SK-N-DZ (cell line): Measurements from ENCODE around the gene CD44.

ENCODE experiments used
- DNase-seq: peaks from one replicate; pipeline ENCODE4 v3.0.0-alpha.2; 2015; ENCODE audit warnings: low spot score

CD44 gene

DNA sequence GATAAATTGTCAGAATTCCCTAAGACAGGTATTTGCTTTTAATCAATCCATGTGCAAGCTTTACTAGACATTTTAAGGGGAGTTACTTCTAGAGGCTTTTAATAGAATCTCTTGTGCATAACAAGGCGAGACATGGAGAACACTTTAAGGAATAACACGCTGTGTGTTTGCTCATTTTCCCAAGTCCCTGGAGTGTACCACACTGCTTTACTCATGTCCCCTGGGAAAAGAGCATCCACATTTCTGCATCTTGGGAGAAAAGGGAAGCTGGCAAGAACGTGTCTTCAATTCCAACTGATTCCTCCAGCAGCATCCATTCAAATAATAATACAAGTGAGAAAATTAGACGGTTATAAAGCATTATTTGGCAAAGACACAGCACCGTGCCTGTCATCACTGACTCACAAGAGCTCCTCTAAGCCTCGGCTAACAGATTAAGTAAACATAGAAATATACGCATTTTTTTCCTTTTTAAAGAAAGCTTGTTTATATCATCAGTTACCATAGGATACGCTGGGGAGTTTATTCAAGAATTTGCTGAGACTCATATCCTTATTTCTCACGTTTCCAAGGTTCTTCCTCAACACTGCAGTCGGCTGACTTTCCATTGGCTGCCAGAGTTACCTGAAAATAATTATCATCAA lies 121.5 kb downstream of the CD44 start:
- DNase-seq = no peak

DNA sequence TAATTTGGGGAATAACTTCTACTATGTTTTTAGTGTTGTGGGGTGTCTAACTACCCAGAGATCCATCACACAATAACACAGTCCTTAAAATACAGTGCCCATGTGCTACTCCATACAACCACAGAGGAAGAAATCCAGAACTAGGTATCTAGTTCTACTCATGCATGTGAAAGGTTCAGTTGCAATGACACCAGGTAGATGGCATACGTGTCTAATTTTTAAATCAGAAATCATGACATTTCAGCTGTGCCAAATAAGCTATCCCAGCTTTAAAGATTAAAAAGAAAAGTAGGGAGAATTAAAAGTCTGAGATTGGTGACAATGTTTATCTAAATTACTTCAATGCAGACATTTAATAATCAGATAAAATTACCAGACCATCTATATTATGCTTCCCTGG lies 122.2 kb downstream of the CD44 start:
- no peak for DNase-seq

DNA sequence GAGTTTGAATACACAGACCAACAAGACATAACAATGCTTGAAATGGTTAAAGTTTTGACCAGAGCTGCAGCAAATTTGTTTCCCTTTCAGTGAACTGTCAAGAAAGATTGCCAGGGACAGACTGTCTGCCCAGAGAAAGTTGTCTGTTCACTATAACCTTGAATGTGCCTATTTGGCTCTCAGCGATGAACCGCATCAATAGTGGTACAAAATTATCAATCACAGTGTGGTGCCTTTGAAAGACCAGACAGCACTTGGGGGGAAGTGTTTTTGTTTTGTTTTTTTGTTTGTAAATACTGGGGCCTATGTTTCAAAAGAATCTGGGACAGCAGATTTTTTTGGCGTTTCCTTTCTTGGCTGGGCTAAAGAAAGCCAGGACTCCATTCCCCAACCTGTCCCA lies 123.1 kb downstream of the CD44 start:
- DNase-seq = no peak

DNA sequence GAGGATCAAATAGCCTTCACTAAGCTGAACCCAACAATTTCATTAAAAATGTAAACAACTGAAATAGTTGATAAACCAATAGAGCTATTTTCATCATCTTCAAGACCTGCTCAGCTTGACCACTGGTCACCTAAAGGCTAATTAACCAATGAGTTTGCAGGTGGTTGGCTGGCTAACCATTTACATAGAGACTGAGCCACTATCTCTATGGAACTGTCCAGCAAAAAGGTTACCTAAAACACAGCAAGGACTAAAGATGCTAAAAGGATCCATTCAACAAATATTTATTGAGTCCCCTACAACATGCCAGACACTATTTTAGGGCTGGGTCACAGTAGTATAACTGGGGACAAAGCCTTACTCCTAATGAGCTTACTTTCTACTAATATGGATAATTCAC lies 123.8 kb downstream of the CD44 start:
- no peak for DNase-seq

DNA sequence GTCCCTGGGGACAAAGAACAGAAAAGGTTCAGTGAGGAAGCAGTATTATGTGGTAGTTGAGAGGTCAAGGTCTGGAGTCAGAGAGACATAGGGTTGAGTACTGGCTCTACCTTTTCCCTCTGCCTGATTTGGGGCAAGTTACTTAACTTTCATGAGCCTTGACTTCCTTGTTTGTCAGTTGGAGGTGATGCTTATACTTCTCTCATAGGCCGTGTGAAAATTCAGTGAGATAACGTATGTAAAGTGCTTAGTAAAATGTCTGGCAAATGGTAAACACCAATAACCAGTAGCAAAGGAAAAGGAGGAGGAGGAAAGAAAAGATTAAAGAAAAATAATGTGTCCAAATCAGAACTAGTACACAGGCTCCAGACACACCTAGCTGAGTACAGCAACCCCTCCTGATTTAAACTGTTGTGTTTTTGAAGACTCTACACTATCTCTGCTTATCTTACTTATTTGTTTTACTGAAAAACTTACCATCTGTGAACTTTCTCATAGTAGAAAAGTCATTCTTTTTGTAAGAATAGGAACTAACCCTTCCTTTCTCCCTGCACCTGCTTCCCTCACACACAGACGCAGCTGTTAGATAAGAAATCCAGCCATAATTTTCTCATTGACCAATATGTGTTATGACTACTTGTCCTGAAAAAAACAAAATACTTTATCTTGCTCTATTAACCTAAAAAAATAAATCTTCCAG lies 126.9 kb downstream of the CD44 start:
- no peak for DNase-seq

DNA sequence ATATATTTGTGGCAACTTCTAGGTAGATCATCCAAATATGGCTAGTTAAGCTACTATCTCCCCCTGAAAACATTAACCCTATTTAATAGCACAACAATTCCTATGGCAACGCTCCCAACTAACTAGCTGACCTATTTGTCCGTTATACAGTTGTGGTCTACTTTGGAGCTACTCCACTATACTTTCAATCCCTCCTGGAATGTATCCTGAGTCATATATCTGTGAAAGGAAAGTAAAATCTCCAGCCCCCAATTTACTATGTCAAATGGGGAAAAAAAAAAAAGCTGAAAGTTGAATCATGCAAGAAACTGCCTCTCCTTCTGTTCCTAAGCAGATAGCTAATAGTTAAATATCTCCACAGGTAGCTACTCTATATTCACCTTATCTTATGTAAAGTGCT lies 128.5 kb downstream of the CD44 start:
- DNase-seq = no peak

DNA sequence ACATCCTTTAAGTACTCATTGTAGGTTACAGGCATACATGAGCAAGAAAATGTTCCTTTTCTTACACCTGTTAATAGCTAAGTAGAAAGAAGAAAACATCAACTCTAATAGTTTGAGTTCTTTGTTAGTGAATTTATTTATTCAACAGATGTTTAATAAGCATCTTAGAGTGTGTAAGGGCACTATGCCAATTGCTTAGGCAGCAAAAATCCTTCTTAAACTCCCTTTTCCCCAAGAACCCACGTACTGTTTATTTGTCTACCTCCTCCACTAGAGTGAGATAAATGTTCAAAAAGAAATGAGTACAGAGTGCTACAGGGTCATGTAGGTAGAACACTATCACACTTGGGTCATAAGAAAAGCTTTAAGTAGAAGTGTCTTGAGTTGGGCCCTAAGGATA lies 131.4 kb downstream of the CD44 start:
- no peak for DNase-seq

DNA sequence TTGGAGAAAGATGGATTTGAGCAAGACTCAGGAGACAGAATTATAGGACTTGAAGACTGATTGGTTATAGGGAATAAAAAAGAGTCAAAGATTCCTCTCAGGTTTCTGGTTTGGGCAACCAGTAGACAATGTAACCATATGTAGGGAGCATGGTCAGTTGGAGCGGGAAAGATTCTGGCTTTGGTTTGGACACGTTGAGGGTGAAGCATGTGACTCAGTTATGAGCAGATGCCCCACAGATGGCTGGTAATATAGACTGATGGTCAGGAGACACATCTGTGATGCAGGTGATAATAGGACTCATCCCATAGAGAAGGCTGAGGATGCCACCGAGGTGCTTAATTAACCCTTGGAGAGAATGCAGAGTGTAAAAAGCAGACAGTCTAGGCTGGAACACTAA lies 132.1 kb downstream of the CD44 start:
- no peak for DNase-seq

DNA sequence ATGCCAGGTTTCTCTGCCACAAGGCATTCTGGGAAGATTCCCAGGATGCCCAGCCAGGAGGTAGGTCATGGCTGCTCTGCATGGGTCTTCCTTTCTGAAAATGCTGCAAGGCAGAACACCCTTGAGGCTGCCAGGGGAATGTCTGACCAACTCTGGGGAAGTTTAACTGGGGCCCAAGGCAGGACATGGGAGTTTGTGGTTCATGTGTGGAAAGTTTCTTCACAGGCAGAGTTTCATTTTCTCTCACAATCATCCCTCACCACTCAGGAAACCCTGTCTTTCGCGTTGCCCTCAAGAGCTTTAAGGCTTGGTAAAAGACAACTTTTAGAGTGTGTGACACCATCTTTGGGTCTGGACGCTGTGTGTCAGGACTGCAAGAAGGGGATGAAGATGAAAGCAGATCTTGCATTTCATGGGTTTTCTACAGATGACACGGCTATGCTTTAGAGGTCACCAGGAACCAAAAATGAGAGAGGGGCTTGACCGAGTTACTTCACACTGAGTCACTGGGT lies 133.5 kb downstream of the CD44 start:
- no peak for DNase-seq

DNA sequence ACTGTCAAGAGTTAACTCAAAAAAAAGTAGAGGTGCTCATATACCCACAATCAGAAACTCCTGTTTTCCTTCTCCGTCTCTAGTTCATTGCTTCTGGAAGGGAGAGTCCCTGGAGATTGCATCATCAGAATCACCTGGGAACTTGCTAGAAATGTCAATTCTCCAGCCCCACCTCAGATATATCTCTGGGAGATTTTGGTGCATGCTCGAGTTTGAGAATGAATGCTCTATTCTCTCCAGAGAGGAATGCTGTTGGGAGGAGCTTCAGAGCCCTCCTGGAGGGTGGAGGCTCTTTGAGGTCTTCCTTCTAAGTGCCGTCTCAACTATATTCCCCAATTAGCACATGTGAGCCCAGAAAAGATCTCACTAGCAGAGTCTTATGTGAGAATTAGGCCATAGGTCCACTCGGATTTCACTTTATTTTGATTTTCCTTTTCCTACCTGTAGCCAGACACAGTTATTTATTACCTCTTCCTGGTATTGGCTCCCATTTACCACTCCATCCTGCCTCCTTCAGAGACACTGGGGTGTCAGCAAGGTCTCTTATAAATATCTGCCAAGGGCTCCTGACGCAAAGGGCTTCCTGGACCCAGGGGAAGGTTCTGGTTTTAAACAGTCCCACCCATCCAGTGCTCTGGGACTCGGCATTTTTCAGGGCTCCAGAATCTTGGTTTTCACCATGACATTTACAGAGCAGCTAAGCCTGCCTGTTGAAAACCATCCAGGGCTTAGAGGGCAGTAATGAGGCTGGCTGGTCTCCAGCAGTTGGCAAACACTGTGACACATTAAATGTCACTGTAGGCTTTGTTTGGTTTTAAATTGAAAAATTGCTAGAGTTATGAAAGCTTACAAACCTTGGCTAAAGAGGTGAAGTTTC lies 136.2 kb downstream of the CD44 start:
- DNase-seq = no peak

DNA sequence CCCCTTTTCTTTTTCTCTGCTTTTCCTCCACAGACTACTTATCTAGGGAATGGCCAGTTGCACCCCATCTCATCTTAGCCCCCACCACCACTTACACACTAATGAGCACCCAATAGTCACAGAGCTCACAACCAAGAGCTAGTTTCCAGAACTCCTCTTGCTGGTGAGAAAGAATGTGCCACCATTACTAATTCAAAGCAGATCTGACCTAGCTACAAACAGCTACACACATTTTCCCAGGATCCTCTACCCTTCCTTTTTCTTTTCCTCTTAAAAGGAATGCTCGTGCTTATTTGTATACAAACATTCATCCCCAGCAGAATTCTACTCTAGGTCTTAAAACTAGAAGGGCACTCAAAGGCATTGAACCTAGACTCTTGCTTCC lies 136.8 kb downstream of the CD44 start:
- no peak for DNase-seq

DNA sequence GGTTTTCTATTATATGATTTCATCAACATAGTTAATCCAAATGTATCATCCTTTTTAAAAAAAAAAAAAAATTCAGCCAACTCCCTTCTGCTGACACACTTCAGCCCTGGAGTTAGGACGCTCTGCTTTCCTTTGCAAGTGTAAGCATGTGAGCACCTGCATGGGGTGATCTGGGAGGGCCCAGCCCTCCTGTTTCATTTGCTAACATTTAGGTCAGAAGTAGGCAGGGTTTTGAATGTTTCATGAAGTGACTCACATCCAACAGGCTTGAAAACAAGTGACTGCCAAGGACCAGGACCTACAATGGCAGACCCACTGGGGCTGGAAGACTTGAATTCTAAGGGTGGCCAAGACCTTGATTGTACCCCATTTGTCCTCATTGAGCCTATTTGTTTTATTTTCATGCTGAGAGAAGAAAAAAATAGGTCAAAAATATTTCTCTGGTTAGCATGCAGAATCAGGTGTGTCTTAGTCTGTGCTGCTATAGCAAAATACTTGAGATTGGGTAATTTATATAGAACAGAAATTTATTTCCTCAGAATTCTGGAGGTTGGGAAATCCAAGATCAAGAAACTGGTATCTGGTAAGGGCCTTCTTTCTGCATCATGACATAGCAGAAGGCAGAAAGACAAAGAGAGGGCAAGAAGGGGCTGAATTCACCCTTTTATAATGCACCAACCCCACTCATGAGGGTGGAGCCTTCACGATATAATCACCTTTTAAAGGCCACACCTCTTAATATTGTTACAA lies 137.6 kb downstream of the CD44 start:
- no peak for DNase-seq

DNA sequence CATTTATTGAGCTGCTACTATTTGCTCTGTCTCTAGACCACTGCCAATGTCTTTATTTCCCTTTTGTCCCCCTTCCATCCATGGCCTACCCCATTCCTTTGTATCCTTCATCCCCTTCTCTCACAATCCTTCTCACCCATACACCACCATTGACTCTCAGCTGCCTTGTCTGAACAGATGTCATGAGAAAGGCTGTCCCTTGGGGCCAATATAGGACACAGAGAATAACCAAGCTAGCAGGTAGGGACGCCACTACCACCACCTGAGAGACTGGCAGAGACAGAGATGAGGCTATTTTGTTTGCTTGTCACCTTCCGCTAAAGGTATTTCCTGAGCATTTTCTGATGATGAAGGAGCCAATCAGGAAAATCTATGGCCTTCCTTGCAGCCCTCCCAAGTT lies 138.9 kb downstream of the CD44 start:
- DNase-seq = no peak

DNA sequence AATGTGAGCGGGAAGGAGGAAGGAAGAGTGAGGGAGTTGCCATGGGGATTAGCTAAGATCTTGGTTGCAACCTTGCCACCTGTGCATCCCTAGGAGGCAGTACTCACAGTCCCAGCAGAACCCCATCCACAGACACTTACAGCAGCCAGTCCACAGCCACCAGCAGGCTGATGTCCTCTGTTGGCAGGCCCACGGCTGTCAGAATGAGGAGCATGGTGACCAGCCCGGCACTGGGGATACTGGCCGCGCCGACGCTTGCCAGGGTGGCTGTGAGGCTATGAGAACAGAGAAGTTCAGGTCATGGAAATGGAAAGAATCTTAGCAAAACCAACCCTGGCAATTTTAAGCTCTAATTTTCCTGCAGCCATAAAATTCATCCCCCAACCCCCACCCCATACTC lies 141.8 kb downstream of the CD44 start:
- no peak for DNase-seq

DNA sequence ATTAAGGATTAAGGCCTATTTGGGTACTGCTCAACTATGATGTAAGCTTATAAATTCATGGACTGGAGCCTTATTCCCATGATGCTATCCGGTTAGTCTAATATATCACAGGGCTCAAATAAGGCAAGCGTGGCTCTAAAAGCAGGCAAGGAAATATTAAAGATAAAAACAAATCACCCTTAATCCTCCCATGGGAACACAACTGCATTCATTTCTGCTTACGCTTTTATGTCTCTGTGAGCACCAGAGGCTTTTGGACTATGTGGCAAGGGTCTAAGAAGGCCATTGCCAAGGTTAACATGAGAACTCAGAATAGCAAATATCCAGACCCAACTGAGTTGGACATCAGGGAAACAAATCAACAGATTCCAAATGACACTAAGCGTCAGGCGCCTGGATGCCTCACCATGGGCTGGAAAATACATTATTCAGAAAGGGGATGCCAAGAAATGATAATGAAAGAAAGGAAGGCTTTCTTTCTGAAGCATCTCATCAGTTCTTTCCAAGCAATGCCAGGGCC lies 142.3 kb downstream of the CD44 start:
- no peak for DNase-seq
